CD4-positive, alpha-beta T cell treated with Interleukin-10 for 1 hour (primary cell): ENCODE results near the gene YARS2.

Experiments used
- DNase-seq: peaks from one replicate; pipeline ENCODE4 v3.0.0-alpha.2; 2020

YARS2 gene

DNA sequence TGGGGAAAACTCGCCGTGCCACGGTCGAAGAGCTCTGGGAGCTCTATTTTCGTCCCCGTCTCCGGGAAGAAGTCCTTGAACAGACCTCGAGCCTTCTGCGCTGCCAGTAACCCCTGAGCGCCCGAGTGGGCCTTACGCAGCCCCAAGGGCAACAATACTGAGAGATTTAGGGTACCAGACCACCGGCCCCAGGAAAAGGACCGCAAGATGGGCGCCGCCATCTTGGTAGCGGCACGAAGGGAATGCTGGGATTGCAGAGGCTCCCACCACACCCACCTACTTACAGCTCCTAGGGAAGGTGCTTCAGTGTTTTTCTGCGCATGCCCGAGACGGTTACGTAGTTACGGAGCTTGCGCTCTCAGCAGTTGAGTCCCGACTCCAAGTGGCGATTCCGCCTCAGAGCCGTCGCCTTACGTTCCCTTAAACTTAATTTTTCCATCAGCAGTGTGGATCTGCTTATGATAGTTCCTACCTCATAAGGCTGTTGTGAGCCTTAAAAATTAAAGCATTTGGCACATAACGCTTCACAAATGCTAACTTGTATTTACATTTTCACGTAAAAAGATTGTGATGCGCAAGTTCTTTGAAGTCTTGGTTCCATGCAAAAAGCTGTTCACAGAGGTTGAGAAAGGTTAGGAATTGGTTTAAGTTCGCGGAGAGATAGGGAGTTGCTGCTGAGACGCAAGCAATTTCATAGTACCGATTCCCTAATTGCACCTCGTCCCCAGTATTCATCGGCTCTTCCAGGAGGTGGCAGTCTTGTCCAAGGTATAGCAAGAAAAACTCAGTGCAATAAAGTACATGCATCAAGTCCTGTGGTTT is at the start of gene YARS2:
Gene YARS2, minus strand, starts transcription at position 244 of the 822 bp plus-strand sequence. Its CDS starts 23 bp downstream, at position 221.
- DNase-seq: peak; percentile 92

DNA sequence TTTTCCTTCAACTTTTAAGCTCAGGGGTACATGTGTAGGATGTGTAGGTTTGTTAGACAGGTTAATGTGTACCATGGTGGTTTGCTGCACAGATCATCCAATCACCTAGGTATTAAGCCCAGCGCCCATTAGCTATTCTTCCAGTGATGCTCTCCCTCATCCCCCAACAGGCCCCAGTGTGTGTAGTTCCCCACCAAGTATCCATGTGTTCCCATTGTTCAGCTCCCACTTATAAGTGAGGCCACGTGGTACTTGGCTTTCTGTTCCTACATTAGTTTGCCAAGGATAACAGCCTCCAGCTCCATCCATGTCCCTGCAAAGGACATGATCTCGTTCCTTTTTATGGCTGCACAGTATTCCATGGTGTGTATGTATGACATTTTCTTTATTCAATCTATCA is 48.6 kb upstream of the YARS2 start:
- DNase-seq: no peak

DNA sequence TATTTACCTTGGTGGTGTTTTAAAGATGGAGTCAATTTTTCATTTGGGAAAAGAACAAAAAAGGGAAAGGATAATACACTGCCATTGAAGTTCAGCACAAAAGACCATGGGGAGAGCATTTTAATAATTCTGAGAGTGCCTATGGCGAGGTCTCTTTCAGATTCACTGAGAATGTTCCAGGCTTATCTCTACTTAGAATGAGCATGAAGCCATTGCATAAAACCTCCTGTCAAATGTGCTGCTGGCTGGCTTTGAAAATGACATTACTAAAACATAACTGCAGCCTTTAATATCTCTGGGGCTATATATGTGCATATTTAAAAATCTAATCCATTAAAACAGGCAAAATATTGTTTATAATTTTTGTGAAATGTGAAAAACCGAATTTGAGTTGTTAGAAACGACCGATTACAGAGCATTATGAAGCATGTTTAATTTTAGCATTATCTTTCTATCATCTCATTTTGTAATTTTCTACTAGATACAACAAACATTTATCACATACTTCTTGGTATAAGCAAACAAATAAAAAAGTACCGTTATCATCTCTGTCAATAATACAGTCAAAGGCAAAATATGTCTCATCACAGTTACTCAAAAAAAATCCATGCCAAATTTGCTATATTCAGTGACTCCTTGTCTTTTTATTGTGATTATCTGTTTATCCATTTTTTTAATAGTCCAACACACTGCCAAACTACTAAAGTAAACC is 45.7 kb upstream of the YARS2 start:
- no peak for DNase-seq

DNA sequence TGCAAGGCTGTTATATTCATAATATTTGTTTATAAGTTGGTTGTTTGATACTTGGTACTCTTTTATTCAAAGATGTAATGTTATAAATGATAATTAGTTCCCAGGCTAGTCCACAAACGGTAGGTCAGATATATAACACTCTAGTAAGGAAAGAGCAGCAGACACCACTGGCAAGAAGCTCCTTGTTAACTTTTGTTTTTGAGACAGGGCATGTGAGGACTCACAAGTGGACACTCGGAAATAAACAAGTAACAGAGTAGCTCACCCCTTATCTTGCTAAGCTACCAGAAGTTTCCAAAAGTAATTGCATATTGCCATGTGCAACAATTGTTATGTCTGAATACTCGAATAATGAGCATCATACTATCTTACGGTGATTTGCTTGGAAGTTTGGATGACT is 38.6 kb upstream of the YARS2 start:
- no peak for DNase-seq

DNA sequence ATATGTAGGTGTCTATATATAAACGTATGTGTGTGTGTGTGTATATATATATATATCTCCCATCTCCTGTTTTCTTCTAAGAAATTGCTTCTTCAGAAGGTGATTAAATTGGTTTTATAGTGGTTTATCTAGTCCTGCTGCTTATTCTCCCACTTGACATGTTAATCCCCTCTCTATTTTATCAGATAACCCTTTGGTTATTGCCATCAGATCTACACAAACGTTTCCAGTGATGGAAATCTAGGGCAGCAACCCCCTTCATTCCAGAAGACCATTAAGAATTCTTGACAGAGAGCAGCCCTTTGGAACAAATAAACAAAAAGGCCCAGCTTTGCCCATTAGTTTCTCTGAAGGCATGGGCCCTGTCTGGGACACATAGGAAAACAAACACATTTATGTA is 34.2 kb upstream of the YARS2 start:
- DNase-seq: no peak

DNA sequence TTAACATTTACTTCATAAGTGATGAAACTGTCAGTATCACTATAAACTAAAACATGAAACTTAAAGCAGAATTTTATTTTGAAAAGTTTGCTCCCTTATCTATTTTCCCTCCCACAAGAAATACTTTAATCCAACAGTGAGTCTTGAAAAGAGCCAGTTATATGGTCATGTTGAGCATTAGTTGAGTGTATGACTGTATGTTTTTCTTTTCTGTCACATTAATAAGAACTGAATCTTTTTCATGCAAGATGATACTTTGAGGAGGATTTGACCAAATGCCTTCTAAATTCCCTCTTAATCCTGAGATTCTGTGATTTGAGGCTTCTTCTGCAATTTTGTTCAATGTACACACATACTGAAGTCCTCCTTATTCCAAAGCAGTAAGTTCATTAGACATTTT is 33.7 kb upstream of the YARS2 start:
- no peak for DNase-seq

DNA sequence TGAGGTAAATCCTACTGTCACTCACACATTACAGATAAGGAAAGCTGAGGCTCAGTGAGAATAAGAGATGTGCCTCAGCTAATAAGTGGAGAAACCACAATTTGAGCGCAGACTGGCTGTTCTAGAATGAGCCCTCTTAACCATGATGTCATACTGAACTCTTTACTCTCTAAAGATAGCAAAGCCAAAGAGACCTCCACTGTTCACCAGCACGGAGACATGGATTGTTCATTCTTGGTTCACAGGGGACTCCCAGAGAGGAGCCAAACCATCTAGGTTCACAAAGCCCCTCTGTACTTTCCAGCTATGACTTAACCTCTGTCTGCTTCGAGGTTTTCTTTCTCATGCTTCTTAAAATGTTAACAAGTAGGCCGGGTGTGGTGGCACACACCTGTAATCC is 32.7 kb upstream of the YARS2 start:
- no peak for DNase-seq

DNA sequence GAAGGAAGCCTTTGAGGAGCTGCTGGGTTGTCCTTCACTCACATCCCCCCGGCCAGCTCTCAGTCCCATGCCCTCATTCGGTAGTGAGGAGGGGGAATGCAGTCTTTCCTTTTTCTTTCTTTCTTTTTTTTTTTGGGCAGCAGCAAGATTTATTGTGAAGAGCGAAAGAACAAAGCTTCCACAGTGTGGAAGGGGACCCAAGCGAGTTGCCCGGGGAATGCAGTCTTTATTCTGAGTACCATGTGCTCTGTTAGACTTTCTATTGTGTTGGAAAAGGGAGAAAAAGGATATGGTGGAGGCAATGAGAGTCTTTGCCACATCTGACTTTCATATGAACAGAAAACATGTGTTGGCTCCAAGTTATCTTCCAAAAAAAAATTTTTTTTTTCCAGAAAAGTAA is 29.9 kb upstream of the YARS2 start:
- DNase-seq: no peak

DNA sequence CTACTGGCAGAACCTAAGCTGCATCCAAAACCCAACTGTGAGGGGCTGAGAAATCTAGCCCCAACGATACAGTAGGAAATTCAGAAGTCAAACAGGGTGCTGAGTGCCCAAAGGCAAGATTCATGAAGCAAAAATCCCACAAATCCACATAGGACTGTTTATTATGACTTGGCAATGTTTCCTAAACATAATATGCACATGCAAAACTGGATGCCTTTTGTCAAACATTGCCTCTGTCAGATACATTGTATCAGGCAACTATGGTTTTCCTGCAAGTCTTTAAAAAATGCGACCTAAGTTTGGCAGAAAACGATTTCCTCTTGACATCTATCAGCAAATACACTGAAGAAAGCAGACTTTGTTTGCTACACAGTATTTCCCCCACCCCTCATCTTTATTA is 27.3 kb upstream of the YARS2 start:
- no peak for DNase-seq

DNA sequence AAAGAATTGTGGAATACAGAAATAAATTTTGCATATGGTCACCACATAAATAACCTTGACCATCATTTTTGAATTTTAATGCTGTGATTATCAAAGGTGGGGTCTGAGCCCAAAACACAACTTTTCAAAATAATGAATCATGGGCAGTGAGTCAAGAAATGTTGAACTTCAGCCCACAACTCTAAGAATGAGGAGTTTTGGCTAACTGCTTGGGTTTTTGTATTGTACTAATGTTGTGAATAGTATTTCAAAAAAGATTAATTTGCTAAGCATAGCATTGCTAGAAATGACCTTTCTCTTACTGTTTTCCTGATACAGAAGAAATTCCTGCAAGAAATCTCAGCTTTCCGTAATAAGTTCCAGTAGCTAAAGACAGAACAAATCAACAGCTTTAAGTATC is 24.4 kb upstream of the YARS2 start:
- DNase-seq: no peak

DNA sequence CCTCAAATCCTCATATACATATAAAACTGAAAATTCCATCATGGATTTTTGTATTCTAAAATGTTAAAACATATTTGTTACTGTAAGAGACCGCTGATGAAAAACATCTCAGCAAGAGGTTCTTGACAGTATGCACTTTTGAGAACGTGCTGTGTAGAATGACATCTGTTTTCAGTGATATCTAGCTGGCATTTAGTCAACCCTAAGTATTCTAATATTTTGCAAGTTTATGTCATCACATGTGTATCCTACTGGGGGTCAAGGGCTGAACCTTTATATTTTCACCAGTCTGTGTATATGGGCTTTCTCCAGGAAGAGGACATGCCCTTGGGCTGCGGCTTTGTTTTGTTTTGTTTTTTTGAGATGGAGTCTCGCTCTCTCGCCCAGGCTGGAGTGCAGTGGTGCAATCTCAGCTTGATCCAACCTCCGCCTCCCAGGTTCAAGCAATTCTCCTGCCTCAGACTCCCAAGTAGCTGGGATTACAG is 22.0 kb upstream of the YARS2 start:
- DNase-seq: no peak

DNA sequence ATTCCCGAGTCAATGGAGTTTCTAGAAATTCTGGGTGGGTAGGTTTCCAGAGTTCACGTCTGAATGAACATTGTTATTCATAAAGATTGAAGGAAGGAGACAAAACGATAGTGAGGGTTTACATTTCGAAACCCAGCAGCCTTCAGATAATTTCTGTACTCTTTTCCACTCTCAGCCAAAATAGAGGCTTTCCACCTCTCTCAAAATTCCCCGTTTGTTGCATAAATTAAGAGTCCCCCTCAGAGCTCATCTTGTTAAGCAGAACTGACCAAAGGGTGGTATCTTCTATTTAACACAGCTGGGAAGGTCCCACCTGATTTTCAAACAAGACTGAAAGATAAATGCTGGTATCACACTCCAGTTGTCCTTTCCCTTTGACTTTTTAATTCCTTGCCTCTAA is 21.5 kb upstream of the YARS2 start:
- DNase-seq: no peak

DNA sequence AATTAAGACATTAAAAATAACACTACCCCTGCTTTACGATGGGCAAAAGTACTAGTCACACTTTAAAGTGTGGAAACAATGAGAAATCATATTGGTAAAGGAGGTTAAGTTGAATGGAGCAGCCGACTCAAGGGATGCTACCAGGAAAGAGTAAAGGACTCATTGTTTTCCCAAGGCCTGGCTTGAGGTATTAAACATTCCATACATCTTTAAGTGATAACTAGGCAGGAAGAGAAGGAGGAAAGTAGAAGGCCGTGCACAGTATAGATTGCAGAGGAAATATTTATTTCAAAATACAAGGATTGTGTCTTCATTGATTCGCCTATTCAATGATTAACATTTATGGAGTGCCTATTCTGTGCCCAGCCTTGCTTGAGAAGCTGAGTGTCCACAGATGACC is 20.6 kb upstream of the YARS2 start:
- DNase-seq: no peak

DNA sequence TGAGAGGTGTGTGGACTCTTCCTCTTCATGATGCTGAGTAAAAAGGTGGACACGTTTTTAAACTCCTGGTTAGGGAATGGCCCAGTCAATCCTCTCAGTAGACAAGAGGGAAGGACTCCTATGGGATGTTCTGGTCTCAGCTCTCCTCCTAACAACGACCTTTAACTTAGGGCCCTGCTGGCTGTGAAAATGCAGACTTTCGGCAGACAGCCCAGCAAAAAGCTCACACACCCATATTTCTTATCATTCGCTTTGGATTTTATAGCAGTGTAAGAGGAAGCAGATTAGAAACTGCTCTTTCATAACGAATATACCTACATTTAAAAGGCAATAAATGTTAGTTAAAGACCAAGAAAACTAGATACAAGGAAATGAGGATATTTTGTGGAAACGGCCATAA is 18.0 kb upstream of the YARS2 start:
- DNase-seq: no peak

DNA sequence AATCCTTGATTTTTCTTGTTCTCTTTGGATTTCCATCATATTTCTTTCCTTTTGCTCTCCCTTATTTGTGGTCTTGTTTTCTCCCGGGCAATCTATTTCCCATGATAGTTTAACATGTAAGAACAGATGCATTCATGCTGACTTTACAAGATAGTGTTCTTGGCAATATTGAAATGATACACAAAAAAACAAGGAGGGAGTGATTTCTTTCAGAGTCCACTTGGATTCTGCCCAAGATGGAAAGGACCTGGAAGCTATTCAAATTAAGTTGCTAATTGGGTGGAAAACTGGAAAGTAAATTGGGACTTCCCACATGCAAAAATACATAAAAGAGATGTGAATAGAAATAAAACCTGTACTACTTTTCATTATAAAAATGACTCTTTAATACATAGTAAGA is 14.4 kb upstream of the YARS2 start:
- DNase-seq: no peak

DNA sequence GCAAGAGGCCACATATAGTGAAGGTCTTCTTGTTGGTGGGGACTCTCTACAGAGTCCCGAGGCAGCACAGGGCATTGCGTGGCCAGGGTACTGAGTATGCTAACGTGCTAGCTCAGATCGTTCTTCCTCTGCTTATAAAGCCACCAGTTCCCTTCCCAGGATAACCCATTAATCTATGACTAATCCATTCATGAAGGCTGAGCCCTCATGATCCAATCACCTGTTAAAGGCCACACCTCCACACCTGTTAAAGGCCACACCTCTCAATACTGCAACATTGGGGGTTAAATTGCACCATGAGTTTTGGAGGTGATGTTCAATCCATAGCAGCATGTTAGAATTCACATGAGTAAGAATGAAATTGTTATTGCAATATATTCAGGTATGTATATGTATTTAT is 12.8 kb upstream of the YARS2 start:
- DNase-seq: no peak

DNA sequence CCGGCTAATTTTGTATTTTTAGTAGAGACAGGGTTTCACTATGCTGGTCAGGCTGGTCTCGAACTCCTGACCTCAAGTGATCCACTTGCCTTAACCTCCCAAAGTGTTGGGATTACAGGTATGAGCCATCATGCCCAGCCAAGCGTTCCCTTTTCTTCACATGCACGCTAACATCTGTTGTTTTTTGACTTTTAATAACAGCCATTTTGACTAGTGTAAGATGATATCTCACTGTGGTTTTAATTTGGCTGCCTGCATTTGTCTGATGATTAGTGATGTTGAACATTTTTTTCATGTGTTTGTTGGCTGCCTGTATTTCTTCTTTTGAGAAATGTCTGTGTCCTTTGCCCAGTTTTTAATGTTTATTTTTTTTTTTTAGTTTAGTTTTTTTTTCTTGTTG is 10.2 kb upstream of the YARS2 start:
- no peak for DNase-seq

DNA sequence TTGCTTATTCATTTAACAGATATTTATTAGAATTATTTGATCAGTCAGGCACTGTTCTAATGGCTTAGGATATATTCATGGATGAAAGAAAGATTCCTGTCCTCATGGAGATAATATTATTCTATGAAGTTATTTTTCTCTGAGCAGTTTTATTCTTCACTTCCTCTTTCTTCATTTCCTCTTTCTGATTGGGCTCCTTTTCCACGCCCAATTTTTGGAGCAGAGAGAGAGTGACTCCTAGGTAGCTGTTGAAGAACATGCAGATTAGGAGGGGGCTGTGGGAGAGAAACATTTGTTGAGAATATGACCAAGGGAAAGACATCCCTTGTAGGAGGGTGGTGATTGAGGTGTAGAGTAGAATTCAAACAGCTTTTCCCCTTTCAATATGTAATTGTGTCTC is 6.0 kb upstream of the YARS2 start:
- DNase-seq: no peak

DNA sequence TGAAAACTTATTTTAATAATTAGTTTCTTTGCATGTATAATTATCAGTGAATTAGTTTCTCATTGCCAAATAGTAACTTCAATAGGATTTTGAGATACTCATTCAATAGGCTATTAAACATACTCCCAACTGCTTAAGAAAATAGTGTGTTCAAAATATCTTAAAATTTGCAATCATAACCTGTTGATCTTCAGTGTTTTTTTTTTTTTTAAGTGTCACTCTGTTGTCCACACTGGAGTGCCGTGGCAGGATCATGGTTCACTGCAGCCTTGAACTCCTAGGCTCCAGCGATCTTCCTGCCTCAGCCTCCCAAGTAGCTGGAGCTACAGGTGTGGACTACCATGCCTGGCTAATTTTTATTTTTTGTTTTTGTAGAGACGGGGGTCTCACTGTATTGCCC is 1.5 kb upstream of the YARS2 start:
- no peak for DNase-seq

DNA sequence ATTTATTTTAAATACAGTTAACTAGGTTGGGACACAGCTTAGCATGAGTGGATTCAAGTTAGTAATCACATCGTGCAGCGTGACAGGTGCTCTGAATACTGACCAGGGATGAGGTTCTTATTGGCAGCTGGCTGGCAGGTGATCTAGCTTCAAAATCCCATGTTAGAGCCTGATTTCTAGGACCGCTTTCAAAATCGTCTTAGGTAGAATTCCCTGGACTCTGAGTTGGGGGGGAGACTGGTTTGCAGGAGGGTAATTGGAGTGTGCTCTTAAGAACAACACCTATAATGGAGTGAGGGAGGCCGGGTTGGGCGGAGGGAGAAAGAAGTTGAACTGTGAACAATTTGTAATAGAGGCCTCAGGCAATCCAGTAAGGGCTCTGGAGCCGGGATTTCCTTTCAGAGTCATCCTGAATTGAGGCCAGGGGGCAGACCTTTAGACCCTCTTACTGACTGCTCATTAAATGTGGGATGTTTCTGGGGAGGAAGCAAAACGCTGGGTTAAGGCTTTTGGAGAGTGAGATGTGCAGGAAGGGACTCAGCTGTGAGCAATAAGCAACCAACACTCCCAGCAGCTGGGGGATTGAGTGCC is 874 bp upstream of the YARS2 start:
- no peak for DNase-seq

DNA sequence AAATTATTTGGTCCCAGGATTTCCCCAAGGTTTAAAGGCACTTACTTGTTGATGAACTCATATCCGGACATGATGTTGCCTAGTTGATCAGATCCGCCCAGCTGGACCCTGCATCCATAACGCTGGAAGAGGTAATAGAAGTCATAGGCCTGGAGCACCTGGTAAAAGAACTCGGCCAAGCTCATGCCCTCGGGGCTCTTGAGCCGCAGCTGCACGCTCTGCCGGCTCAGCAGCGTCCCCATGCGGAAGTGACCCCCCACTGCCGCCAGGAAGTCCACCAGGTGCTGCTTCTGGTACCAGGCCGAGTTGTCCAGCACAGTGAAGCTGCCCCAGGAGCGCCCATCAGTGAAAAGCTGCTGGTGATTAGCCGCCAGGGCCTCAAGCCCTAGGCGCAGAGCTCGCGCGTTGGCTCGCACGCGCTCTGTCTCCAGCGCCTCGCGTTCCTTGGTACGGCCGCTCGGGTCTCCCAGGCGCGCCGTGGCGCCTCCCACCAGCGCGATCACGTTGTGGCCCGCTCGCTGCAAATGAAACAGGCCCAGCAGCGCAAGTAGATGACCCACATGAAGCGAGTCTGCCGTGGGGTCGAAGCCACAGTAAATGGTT is 545 bp downstream of the YARS2 start:
- DNase-seq: peak; percentile 77

DNA sequence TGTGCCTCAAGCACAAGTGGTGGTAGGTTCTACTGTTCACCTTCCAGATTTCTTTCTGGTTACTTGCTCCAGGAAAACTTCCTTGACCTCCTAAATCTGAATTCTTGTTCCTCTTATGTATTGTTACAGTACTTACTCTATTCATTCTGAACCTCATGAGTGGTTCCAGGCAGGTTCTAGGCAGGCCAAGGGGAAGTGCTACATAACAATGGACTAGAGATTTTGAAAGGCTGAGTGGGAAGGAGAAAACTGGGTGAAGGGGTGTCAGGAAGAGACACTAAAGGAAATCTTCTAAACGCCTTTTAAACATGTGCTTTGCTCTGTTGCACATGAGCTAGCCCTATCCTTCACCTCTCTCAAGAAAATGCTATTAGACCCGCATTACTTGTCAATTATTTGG is 1.6 kb downstream of the YARS2 start:
- no peak for DNase-seq

DNA sequence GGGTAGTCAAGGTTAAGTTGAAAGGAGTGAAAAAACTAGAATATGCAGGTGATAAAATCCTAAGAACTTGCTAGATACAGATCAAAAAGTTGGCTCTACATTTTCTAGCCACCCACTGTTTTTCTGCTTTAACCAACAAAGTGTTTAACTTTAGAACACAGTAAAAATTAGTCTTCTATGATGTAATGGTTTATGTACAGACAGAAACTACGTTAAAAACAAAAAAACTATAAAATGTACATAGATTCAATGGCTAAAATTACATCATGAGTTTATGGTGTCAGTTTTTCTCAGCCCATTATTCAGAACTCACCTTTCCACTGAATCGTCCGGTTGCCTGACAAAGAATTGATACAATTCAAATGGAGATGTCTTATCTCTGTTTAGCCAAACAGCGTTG is 2.1 kb downstream of the YARS2 start:
- DNase-seq: no peak

DNA sequence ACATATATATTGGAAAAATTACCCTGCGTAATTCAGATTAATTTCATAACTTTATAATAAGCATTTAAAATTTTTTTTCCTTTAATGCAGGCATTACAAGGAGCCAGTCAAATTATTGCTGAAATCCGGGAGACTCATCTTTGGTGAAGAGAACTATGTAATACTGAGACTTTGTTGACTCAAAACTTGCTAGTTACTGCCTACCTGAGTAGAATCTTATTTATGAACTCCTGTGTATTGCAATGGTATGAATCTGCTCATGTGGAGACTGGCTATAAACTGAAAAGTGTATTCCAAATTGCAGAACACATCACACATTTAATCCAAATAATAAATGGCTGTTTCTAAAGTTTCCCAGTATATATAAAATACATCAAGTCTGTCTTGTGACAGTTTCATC is 12.4 kb downstream of the YARS2 start:
- DNase-seq: no peak
